SK-N-SH (cell line): Measurements from ENCODE around the gene SKOR2. TPM values are rescaled to one million over a fixed set of nuclear protein-coding genes. Genes with fewer than 3 reads are reported as not detected.

Experiments
- CTCF ChIA-PET: fragments of 300-600, 350-600 bp; formaldehyde crosslinking; extraction: SDS; loops from one replicate; lab custom pipeline; 2021; lab: Yijun Ruan, JAX
- POLR2A ChIA-PET: fragments of 350-600 bp; sonication (Branson Sonifier 250); formaldehyde crosslinking; extraction: SDS; loops from one replicate; lab custom pipeline; 2020; ENCODE audit warnings: antibody characterized with exemption, inconsistent platforms; lab: Yijun Ruan, JAX
- DNase-seq: peaks from one replicate; pipeline ENCODE4 v3.0.0; 2012
- H2AFZ ChIP-seq: fragments of 200-600 bp; sonication (generic); 2 replicates; pipeline ENCODE4 v1.8.1; 2016; ENCODE audit warnings: antibody characterized with exemption, mild to moderate bottlenecking, low read depth
- H3F3A ChIP-seq: fragments of 200-600 bp; sonication (generic); replicated peaks from 2 replicates; pipeline ENCODE3; 2016; ENCODE audit warnings: antibody characterized with exemption, mild to moderate bottlenecking; ENCODE audit not compliant: insufficient read depth
- H3K27ac ChIP-seq, 2 experiments: fragments of 200-500 bp in 1 of 2; fragments of 200-600 bp in 1 of 2; sonication (Bioruptor generic) in 1 of 2; sonication (generic), shearing (Covaris generic) in 1 of 2; 2 replicates each; pipeline versions ENCODE4 v1.5.1 to v1.6.1; 2014 to 2016; ENCODE audit warnings: low read depth in 2 of 2, inconsistent platforms in 1 of 2, low read length in 1 of 2, mild to moderate bottlenecking in 1 of 2, mixed read lengths in 1 of 2
- H3K27me3 ChIP-seq: fragments of 200-600 bp; sonication (generic), shearing (Covaris generic); 2 replicates; pipeline ENCODE4 v1.6.1; 2016; ENCODE audit warnings: mixed run types; ENCODE audit not compliant: insufficient read depth
- H3K36me3 ChIP-seq, 2 experiments: fragments of 200-500 bp in 1 of 2; fragments of 200-600 bp in 1 of 2; sonication (Bioruptor generic) in 1 of 2; sonication (generic) in 1 of 2; replicated peaks in 1 of 2; 2 replicates each; pipeline versions ENCODE3 to v1.5.1; 2014 to 2016; ENCODE audit warnings: low read length in 1 of 2, mild to moderate bottlenecking in 1 of 2; ENCODE audit not compliant: insufficient read depth in 2 of 2, control insufficient read depth in 1 of 2
- H3K4me1 ChIP-seq, 2 experiments: fragments of 200-500 bp in 1 of 2; fragments of 200-600 bp in 1 of 2; sonication (Bioruptor generic) in 1 of 2; sonication (generic), shearing (Covaris generic) in 1 of 2; 2 replicates each; pipeline versions ENCODE4 v1.5.1 to v1.6.1; 2014 to 2016; ENCODE audit warnings: low read depth in 1 of 2, low read length in 1 of 2, mixed run types in 1 of 2; ENCODE audit not compliant: insufficient read depth in 2 of 2, control insufficient read depth in 1 of 2
- H3K4me2 ChIP-seq: fragments of 200-600 bp; sonication (generic), shearing (Covaris generic); 2 replicates; pipeline ENCODE4 v1.6.1; 2017; ENCODE audit warnings: mixed run types
- H3K4me3 ChIP-seq, 2 experiments: fragments of 200-500 bp in 1 of 2; fragments of 200-600 bp in 1 of 2; sonication (Bioruptor generic) in 1 of 2; sonication (generic), shearing (Covaris generic) in 1 of 2; 2 replicates each; pipeline versions ENCODE4 v1.5.1 to v1.8.1; 2014 to 2016; ENCODE audit warnings: low read depth in 2 of 2, inconsistent platforms in 1 of 2, low read length in 1 of 2, mild to moderate bottlenecking in 1 of 2, mixed read lengths in 1 of 2, moderate library complexity in 1 of 2
- H3K79me2 ChIP-seq: fragments of 200-600 bp; sonication (generic); 2 replicates; pipeline ENCODE4 v1.8.1; 2017; ENCODE audit warnings: mild to moderate bottlenecking; ENCODE audit not compliant: insufficient read depth
- H3K9ac ChIP-seq: fragments of 200-600 bp; sonication (generic); 2 replicates; pipeline ENCODE4 v1.6.1; 2017; ENCODE audit warnings: mixed run types
- H3K9me2 ChIP-seq: fragments of 200-600 bp; sonication (generic); 2 replicates; pipeline ENCODE4 v1.6.1; 2017; ENCODE audit warnings: mixed run types
- H3K9me3 ChIP-seq: fragments of 200-600 bp; sonication (generic); 2 replicates; pipeline ENCODE4 v1.6.1; 2017; ENCODE audit warnings: mixed run types, mild to moderate bottlenecking, moderate library complexity
- H4K20me1 ChIP-seq: fragments of 200-600 bp; sonication (generic); 2 replicates; pipeline ENCODE4 v1.6.1; 2017; ENCODE audit warnings: mild to moderate bottlenecking, mixed run types; ENCODE audit not compliant: insufficient read depth
- CHD2 ChIP-seq: fragments of 150-350 bp; IDR thresholded peaks from 2 replicates; pipeline ENCODE4 v1.6.1; 2018; ENCODE audit warnings: low read length; ENCODE audit not compliant: partially characterized antibody
- EP300 ChIP-seq, 2 experiments: IDR thresholded peaks; 2 replicates each; pipeline versions ENCODE4 v1.4.0 to v1.6.1; 2012; ENCODE audit warnings: borderline replicate concordance in 1 of 2, low read depth in 1 of 2, low read length in 1 of 2
- EZH2phosphoT487 ChIP-seq: fragments of 200-600 bp; sonication (generic); IDR thresholded peaks from 2 replicates; pipeline ENCODE4 v1.6.1; 2017; ENCODE audit warnings: low read depth, mixed run types, mild to moderate bottlenecking, antibody characterized with exemption, moderate library complexity, borderline replicate concordance
- FOXM1 ChIP-seq: IDR thresholded peaks from 2 replicates; pipeline ENCODE4 v1.4.0; 2012; ENCODE audit warnings: low read depth, mild to moderate bottlenecking
- GATA2 ChIP-seq: sonication (generic); formaldehyde crosslinking; IDR thresholded peaks from 2 replicates; pipeline ENCODE4 v1.5.0; 2020; ENCODE audit warnings: mild to moderate bottlenecking, missing genetic modification reagents
- RAD21 ChIP-seq: IDR thresholded peaks from 2 replicates; pipeline ENCODE4 v1.6.1; 2012; ENCODE audit warnings: mild to moderate bottlenecking, low read length
- RCOR1 ChIP-seq: fragments of 150-350 bp; IDR thresholded peaks from 2 replicates; pipeline ENCODE4 v1.6.1; 2017; ENCODE audit warnings: antibody characterized with exemption, low read length
- RXRA ChIP-seq: IDR thresholded peaks from 2 replicates; pipeline ENCODE4 v1.4.0; 2012; ENCODE audit warnings: low read depth, mild to moderate bottlenecking, borderline replicate concordance
- TCF12 ChIP-seq: IDR thresholded peaks from 2 replicates; pipeline ENCODE4 v1.4.0; 2012
- YY1 ChIP-seq: IDR thresholded peaks from 2 replicates; pipeline ENCODE4 v1.4.0; 2012; ENCODE audit warnings: low read depth, mild to moderate bottlenecking
- WGBS: methylation state at CpG from one replicate; pipeline ENCODE4 v1.1.6; 2017; ENCODE audit warnings: low lambda C conversion rate; 5-methylcytosine and 5-hydroxymethylcytosine counted together
- polyA plus RNA-seq, 3 experiments: library from polyadenylated mRNA; depleted of rRNA; stranded (reverse); fragments of >200 nt; gene quantifications; 2 replicates each; pipeline ENCODE4 v1.2.3, GENCODE V29; 2012
- TF ChIP-seq, protein P1 (sequence below): IDR thresholded peaks from 2 replicates; pipeline ENCODE4 v1.4.0; 2012; ENCODE audit warnings: low read depth, borderline replicate concordance
- TF ChIP-seq, protein P2 (sequence below): IDR thresholded peaks from 2 replicates; pipeline ENCODE4 v1.4.0; 2012; ENCODE audit warnings: low read depth, borderline replicate concordance
- TF ChIP-seq, protein P3 (sequence below): fragments of 150-350 bp; IDR thresholded peaks from 2 replicates; pipeline ENCODE4 v1.6.1; 2016; ENCODE audit warnings: mild to moderate bottlenecking, low read depth, low read length

Gene SKOR2, protein sequence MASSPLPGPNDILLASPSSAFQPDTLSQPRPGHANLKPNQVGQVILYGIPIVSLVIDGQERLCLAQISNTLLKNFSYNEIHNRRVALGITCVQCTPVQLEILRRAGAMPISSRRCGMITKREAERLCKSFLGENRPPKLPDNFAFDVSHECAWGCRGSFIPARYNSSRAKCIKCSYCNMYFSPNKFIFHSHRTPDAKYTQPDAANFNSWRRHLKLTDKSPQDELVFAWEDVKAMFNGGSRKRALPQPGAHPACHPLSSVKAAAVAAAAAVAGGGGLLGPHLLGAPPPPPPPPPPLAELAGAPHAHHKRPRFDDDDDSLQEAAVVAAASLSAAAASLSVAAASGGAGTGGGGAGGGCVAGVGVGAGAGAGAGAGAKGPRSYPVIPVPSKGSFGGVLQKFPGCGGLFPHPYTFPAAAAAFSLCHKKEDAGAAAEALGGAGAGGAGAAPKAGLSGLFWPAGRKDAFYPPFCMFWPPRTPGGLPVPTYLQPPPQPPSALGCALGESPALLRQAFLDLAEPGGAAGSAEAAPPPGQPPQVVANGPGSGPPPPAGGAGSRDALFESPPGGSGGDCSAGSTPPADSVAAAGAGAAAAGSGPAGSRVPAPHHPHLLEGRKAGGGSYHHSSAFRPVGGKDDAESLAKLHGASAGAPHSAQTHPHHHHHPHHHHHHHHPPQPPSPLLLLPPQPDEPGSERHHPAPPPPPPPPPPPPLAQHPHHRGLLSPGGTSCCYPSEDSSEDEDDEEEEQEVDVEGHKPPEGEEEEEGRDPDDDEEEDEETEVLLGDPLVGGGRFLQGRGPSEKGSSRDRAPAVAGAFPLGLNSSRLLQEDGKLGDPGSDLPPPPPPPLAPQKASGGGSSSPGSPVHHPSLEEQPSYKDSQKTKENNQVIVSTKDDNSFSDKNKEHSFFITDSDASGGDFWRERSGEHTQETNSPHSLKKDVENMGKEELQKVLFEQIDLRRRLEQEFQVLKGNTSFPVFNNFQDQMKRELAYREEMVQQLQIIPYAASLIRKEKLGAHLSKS
- polyA plus RNA-seq (2012; rRNA removed), result not detected in 2 replicates
- polyA plus RNA-seq (2012; cell fraction: cytosol; rRNA removed), result not detected in 2 replicates
- polyA plus RNA-seq (2012; cell fraction: nucleus; rRNA removed), result not detected in 2 replicates

DNA sequence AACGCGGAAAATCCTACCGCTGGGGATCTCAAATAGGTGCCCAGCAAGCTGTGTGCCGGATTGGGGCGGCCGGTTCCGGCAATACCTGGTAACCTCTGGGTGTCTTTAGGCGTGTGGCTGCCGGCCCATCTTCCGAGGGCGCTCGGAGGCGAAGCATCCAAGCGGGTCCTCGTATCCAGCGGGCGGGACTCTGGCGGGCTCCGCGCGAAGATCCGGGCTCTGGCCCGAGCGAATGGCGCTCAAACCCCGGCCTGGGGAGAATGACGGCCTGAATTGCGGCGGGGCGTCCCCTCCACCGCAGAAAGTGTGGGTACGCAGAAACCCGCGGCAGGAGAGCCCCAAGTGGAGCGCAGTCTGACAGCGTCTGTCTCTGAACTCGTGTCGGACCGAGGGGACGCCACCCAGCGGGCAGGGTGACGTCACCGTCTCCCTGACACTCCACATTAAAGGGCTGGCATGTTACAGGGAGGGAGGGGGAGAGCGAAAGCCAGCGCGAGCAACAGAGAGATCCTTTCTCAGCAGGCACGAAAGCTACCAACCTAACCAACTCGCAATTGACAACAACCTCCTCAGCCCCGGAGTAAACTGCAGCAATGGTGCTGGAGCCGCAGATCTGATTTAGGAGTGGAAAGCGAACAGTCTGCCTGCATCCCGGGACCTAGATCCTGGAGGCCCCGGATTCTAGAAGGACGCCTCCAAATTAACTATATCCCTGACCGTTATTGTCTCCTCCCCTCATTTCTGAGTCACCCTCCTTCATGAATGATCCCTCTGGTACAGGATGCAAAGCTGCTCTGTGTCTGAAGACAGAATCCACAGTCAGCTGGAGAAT lies at the start of gene SKOR2:
Gene SKOR2, minus strand, starts transcription at position 372 of the 832 bp plus-strand sequence. CDS start 2,477 bp downstream, outside the sequence.
- Histone ChIP-seq H3K27me3 (peaks cover 59% of the 10 kb centered on the region), H3K9me2 (no peaks in the 10 kb centered on the region), H3K4me3 (peak within 1 kb of the TSS; percentile 26 to 37; a peak in 3 of 4 replicates), H3K79me2 (no peaks in the 10 kb centered on the region), H3K9me3 (no peaks in the 10 kb centered on the region), H3K4me1 (peaks cover 0 to 7% of the 10 kb centered on the region in 2 experiments; a peak in 1 of 4 replicates), H3F3A (no peaks in the 10 kb centered on the region), H3K4me2 (peak within 1 kb of the TSS; percentile 63), H3K9ac (no peak within 1 kb of the TSS), H4K20me1 (no peaks in the 10 kb centered on the region), H3K36me3 (no peaks in the 10 kb centered on the region), H3K27ac (no peak within 1 kb of the TSS), H2AFZ (no peak within 1 kb of the TSS)
- TF ChIP-seq FOXM1, result no peak
- no peak for TF ChIP-seq TCF12
- TF ChIP-seq RCOR1, result no peak
- CTCF ChIA-PET, result interaction anchor here (0.7 to 9.6 kb wide), 8 partner anchors 10 to 504 kb away, joined by 3 to 135 read pairs (median 5); no protein-coding TSS in a partner anchor
- POLR2A ChIA-PET, result no interaction called here
- 3% methylated on average over 16 of the region's 55 CpGs for WGBS
- peak; percentile 74 for DNase-seq

DNA sequence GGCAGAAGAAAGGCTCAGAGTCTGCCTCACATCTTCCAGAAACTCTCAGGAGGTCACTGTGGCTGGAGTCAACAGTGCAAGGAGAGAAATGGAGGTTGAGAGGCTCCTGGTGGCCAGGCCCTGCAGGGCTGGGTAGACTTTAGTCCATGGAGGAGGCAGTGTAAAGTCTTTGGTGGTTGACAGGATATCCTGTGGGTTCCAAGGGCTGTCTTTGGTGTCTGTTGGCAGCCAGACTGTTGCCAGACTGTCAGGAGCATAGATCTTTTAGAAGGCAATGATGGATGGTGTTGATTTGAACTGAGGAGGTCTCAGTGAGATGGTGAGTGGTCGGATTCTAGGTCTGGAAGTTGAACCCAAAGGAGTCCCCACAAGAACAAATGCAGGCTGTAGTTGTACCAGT lies 45.0 kb upstream of the SKOR2 start:
- Histone ChIP-seq H3K9me2 (no peaks in the 10 kb centered on the region), H2AFZ (no peak overlapping the region), H3K4me3 (no peak overlapping the region), H3K4me1 (no peaks in the 10 kb centered on the region), H3K36me3 (no peaks in the 10 kb centered on the region), H3K4me2 (no peak overlapping the region), H4K20me1 (no peaks in the 10 kb centered on the region), H3K79me2 (no peaks in the 10 kb centered on the region), H3F3A (no peaks in the 10 kb centered on the region), H3K9me3 (no peaks in the 10 kb centered on the region), H3K9ac (no peak overlapping the region), H3K27ac (no peak overlapping the region), H3K27me3 (no peaks in the 10 kb centered on the region)
- DNase-seq, result no peak
- ChIA-PET POLR2A (no interaction called here), CTCF (interaction anchor here (1.5 kb wide), 1 partner anchor 34 kb away, joined by 3 read pairs; no protein-coding TSS in a partner anchor)
- 0% methylated on average over 1 of the region's 1 CpG for WGBS
- no peak for TF ChIP-seq CHD2
- TF ChIP-seq RAD21, result no peak
- TF ChIP-seq GATA2, result no peak
- no peak for TF ChIP-seq RXRA
- TF ChIP-seq, protein P1, sequence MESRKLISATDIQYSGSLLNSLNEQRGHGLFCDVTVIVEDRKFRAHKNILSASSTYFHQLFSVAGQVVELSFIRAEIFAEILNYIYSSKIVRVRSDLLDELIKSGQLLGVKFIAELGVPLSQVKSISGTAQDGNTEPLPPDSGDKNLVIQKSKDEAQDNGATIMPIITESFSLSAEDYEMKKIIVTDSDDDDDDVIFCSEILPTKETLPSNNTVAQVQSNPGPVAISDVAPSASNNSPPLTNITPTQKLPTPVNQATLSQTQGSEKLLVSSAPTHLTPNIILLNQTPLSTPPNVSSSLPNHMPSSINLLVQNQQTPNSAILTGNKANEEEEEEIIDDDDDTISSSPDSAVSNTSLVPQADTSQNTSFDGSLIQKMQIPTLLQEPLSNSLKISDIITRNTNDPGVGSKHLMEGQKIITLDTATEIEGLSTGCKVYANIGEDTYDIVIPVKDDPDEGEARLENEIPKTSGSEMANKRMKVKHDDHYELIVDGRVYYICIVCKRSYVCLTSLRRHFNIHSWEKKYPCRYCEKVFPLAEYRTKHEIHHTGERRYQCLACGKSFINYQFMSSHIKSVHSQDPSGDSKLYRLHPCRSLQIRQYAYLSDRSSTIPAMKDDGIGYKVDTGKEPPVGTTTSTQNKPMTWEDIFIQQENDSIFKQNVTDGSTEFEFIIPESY, result no peak
- no peak for TF ChIP-seq YY1
- TF ChIP-seq, protein P2, sequence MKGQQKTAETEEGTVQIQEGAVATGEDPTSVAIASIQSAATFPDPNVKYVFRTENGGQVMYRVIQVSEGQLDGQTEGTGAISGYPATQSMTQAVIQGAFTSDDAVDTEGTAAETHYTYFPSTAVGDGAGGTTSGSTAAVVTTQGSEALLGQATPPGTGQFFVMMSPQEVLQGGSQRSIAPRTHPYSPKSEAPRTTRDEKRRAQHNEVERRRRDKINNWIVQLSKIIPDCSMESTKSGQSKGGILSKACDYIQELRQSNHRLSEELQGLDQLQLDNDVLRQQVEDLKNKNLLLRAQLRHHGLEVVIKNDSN, result no peak
- no peak for TF ChIP-seq EZH2phosphoT487
- TF ChIP-seq, protein P3, sequence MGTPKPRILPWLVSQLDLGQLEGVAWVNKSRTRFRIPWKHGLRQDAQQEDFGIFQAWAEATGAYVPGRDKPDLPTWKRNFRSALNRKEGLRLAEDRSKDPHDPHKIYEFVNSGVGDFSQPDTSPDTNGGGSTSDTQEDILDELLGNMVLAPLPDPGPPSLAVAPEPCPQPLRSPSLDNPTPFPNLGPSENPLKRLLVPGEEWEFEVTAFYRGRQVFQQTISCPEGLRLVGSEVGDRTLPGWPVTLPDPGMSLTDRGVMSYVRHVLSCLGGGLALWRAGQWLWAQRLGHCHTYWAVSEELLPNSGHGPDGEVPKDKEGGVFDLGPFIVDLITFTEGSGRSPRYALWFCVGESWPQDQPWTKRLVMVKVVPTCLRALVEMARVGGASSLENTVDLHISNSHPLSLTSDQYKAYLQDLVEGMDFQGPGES, result no peak
- TF ChIP-seq EP300 (IDR thresholded peaks at IDR 0.05; ENCODE audit: borderline replicate concordance in 1 of 2, low read depth in 1 of 2, low read length in 1 of 2), result no peak
